ENCODE data around the gene CALHM6. TPM values are rescaled to one million over a fixed set of nuclear protein-coding genes. Genes with fewer than 3 reads are reported as not detected.

CALHM6 gene
- polyA plus RNA-seq, 3 donors = 47.7 to 367 (median 261) TPM

DNA sequence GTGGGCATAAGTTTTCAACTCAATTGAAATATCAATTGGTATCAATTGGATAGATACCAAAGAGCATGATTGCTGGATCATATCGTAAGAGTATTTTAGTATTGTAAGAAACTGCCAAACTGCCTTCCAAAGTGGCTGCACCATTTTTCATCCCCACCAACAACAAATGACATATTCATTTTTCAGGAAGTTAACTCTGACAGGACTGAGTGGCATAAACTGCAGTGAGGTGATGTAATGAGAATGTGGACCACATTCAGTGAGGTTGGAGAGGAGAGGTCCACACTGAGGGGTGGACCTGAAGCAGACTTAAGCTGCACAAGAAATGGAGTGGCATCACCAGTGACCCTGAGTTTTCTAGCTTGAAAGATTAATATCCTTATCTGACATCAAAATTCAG lies 11.6 kb upstream of the CALHM6 start:
- TF ChIP-seq, protein P1, sequence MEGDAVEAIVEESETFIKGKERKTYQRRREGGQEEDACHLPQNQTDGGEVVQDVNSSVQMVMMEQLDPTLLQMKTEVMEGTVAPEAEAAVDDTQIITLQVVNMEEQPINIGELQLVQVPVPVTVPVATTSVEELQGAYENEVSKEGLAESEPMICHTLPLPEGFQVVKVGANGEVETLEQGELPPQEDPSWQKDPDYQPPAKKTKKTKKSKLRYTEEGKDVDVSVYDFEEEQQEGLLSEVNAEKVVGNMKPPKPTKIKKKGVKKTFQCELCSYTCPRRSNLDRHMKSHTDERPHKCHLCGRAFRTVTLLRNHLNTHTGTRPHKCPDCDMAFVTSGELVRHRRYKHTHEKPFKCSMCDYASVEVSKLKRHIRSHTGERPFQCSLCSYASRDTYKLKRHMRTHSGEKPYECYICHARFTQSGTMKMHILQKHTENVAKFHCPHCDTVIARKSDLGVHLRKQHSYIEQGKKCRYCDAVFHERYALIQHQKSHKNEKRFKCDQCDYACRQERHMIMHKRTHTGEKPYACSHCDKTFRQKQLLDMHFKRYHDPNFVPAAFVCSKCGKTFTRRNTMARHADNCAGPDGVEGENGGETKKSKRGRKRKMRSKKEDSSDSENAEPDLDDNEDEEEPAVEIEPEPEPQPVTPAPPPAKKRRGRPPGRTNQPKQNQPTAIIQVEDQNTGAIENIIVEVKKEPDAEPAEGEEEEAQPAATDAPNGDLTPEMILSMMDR (IDR thresholded peaks at IDR 0.05) = no peak
- H3K27me3 ChIP-seq (ENCODE audit: control insufficient read depth in 2 of 2, insufficient read depth in 2 of 2, low read length in 2 of 2) = no peaks in the 10 kb centered on the region
- no peaks in the 10 kb centered on the region for H3K36me3 ChIP-seq (replicated peaks in 1 of 2; ENCODE audit: control insufficient read depth in 1 of 2, insufficient read depth in 2 of 2, low read length in 2 of 2)
- H3K4me1 ChIP-seq (ENCODE audit: control insufficient read depth in 1 of 2, insufficient read depth in 2 of 2, low read length in 2 of 2) = peaks cover 65 to 89% of the 10 kb centered on the region in 2 donors
- no peaks in the 10 kb centered on the region for H3K79me2 ChIP-seq (ENCODE audit: insufficient read depth, low read length)
- Mint-ChIP-seq H3K4me1 (peaks cover 75% of the 10 kb centered on the region), H3K27ac (peak overlapping the region in 4 of 7 donors; percentile 38 to 82 (median 74)), H3K36me3 (peaks cover 0 to 2% of the 10 kb centered on the region in 2 donors), H3K4me3 (no peak overlapping the region), H3K27me3 (ENCODE audit: low read depth in 3 of 3) (peaks cover 0 to 2% (median 0%) of the 10 kb centered on the region in 3 donors), H3K9me3 (peaks cover 0 to 2% (median 0%) of the 10 kb centered on the region in 7 donors)
- peak overlapping the region in 1 of 2 donors; percentile 16 for H3K27ac ChIP-seq (ENCODE audit: low read depth in 1 of 2, low read length in 2 of 2)
- peak; percentile 7 to 50 (median 46) for DNase-seq
- no peak overlapping the region for H3K4me3 ChIP-seq (replicated peaks in 1 of 3; ENCODE audit: low read depth in 2 of 3, low read length in 3 of 3)
- H4K20me1 ChIP-seq (ENCODE audit: insufficient read depth, low read length) = no peaks in the 10 kb centered on the region
- intact Hi-C loops (cut with micrococcal nuclease) = loop anchor here (2.0 to 10.0 kb wide), 5 partner anchors 13 to 155 kb away; partner anchors contain the start of gene DSE (in 1 of the 2)
- H3K4me2 ChIP-seq (replicated peaks; ENCODE audit: extremely low read depth, low read length, poor library complexity, severe bottlenecking) = no peak overlapping the region
- WGBS (ENCODE audit: insufficient coverage) = no CpG with 5 or more reads among the region's 1 CpG
- H3K9me3 ChIP-seq (replicated peaks in 1 of 2; ENCODE audit: control insufficient read depth in 1 of 2, insufficient read depth in 1 of 2, low read length in 2 of 2) = no peaks in the 10 kb centered on the region
- H3K9ac ChIP-seq (ENCODE audit: insufficient read depth, low read length, poor library complexity, severe bottlenecking) = no peak overlapping the region
- H2AFZ ChIP-seq (ENCODE audit: insufficient read depth, low read depth, low read length, poor library complexity, severe bottlenecking) = no peak overlapping the region

- Histone ChIP-seq H3K9ac (ENCODE audit: insufficient read depth, low read length, poor library complexity, severe bottlenecking) (no peak overlapping the region), H3K27ac (ENCODE audit: low read depth in 1 of 2, low read length in 2 of 2) (peak overlapping the region in 1 of 2 donors; percentile 16), H3K27me3 (ENCODE audit: control insufficient read depth in 2 of 2, insufficient read depth in 2 of 2, low read length in 2 of 2) (no peaks in the 10 kb centered on the region), H3K4me2 (replicated peaks; ENCODE audit: extremely low read depth, low read length, poor library complexity, severe bottlenecking) (no peak overlapping the region), H3K9me3 (replicated peaks in 1 of 2; ENCODE audit: control insufficient read depth in 1 of 2, insufficient read depth in 1 of 2, low read length in 2 of 2) (no peaks in the 10 kb centered on the region), H3K36me3 (replicated peaks in 1 of 2; ENCODE audit: control insufficient read depth in 1 of 2, insufficient read depth in 2 of 2, low read length in 2 of 2) (no peaks in the 10 kb centered on the region), H3K79me2 (ENCODE audit: insufficient read depth, low read length) (no peaks in the 10 kb centered on the region), H2AFZ (ENCODE audit: insufficient read depth, low read depth, low read length, poor library complexity, severe bottlenecking) (no peak overlapping the region), H4K20me1 (ENCODE audit: insufficient read depth, low read length) (no peaks in the 10 kb centered on the region), H3K4me1 (ENCODE audit: control insufficient read depth in 1 of 2, insufficient read depth in 2 of 2, low read length in 2 of 2) (peaks cover 61 to 82% of the 10 kb centered on the region in 2 donors), H3K4me3 (replicated peaks in 1 of 3; ENCODE audit: low read depth in 2 of 3, low read length in 3 of 3) (no peak overlapping the region)
- H3K4me1 Mint-ChIP-seq = peaks cover 68% of the 10 kb centered on the region
- H3K27ac Mint-ChIP-seq = peak overlapping the region in 4 of 7 donors; percentile 54 to 86 (median 72)
- no peak for DNase-seq
- no peak overlapping the region for H3K4me3 Mint-ChIP-seq
- no CpG with 5 or more reads among the region's 1 CpG for WGBS (ENCODE audit: insufficient coverage)
- peaks cover 0 to 2% (median 0%) of the 10 kb centered on the region in 7 donors for H3K9me3 Mint-ChIP-seq
- peaks cover 0 to 2% of the 10 kb centered on the region in 2 donors for H3K36me3 Mint-ChIP-seq
- H3K27me3 Mint-ChIP-seq (ENCODE audit: low read depth in 3 of 3) = peaks cover 0 to 2% (median 0%) of the 10 kb centered on the region in 3 donors
- intact Hi-C loops (cut with micrococcal nuclease) = no loop called here
- TF ChIP-seq, protein P1 (IDR thresholded peaks at IDR 0.05) = no peak
These were observed 10.9 kb upstream of the CALHM6 start for GRCh38 chr6:116450185-116450710.
